Endothelial cell of hepatic sinusoid (primary cell): Measurements from ENCODE around the gene CAPN5.
"Not testable (repeated sequence)": the region's sequence is repeated elsewhere in the genome, so short reads cannot be mapped to it uniquely, and the experiment has no call there.

ENCODE experiments used
- in situ Hi-C: cut with HindIII; loops from 2 replicates; pipeline ENCODE4 v1.10.0; 2017; ENCODE audit warnings: low sequenced_read_pairs

The CAPN5 gene

DNA sequence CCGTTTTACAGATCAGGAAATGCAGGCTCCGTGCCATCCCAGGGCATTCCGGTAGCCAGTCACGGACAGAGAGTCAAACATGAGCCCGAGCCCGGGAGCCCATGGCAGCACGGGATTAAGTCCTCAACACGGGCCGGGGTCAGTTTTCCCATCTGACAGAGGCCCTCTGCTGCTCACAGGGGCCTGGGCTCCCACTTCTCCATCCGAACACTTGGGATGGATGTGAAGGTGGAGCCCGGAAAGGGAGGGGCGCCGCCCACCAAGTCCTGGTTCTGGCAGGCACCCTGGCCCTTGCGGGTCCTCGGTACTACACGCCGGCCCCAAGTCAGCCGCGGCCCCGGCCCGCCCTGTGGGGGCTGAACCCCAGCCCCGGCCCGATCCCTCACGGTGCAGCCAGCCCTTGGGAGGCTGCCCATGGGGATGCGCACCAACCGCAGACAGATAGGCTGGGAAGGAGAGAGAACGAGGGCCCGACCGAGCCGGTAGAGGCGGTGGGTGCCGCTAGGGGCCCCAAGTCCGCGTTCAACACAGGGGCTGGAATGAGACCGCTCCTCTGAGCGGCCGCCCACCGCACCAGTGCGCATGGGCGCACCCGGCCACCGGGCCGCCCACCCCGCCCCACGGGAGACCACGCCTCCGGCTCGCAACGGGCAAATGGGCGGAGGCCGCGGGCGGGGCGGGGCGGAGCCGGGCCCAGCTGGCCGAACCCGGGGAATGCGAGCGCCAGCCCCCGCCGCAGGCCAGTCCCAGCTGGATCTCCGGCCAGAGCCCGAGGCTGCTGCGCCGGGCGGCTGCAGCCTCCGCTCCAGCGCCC, at the start of gene CAPN5:
CAPN5 (plus strand) TSS at position 743 of the 814 bp plus-strand sequence. CDS start 17,916 bp downstream, outside the sequence.
- in situ Hi-C loops = no loop called here

DNA sequence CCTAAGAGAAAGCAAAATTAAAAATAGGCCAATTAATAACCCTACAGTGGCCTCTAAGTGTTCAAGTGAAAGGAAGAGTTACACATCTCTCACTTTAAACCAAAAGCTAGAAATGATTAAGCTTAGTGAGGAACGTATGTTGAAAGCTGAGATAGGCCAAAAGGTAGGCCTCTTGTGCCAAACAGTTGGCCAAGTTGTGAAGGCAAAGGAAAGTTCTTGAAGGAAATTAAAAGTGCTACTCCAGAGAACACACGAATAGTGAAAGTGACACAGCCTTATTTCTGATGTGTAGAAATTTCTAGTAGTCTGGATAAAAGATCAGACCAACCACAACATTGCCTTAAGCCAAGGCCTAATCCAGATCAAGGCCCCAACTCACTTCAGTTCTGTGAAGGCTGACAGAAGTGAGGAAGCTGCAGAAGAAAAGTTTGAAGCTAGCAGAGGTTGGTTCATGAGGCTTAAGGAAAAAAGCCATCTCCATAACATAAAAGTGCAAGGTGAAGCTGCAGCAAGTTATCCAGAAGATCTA, 48.3 kb upstream of the CAPN5 start:
- in situ Hi-C loops = not testable (repeated sequence)

DNA sequence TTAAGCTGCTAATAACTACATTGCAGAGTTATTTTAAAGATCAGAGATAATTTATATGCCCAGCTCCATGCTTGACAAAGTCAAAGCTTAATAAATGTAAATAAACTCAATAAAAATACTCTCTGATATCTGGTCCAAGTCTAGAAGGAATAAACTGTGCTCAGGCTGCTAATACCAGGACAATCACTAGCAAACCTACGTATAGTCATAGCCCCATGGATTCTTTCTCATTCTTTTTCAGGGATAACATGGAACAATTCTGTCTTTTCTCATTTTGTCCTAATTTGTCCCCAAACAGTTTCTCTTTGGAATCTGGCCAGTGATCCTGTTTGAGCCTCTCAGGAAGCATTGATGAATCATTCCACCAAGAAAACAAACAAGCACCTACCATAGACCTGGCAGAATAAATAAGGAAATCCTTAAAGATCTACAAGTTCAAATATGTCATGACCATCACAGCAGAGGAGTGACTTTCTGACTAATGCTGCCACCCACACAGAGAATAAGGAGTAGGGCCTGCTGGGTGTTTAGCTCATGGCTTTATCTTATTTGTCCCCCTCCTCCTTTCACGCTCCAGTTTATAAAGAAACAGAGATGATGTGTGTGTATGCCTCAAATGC, 46.7 kb upstream of the CAPN5 start:
- in situ Hi-C loops = no loop called here

DNA sequence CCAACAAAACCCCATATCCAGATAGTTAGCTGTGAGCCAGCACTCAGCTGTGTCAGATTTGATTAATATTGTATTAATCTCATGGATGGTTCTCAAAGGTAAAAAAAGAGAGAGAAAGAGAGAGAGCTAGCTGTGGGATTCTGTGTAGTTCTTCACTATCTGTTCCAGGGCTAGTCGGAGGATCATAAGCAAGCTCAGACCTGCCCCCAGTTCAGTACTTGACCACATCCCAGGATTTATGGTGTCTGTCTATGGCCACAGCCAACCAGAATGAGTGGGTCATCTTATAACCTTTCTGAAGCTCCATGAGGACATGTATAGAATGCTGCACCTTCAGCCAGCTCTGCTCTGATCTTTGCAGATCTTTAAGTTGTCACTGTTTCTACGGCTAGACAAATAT, 46.0 kb upstream of the CAPN5 start:
- in situ Hi-C loops = no loop called here

DNA sequence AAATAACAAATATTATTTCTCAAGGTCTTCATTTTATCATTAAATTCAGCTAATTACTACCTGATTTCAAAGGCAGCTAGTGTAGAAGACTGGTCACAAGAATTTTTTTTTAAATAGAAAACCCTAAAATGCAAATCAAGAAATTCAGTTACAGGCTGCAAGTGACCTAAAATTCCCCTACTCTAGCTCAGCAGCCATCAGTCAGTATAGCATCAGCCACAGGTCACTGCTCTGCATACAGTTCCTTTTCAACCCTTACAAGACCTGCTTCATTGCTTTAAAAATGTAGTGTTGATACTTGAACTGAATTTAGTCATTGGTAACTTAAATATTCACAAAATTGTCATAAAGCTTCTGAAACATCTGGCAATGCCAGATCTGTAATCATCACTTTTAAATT, 42.0 kb upstream of the CAPN5 start:
- in situ Hi-C loops = no loop called here

DNA sequence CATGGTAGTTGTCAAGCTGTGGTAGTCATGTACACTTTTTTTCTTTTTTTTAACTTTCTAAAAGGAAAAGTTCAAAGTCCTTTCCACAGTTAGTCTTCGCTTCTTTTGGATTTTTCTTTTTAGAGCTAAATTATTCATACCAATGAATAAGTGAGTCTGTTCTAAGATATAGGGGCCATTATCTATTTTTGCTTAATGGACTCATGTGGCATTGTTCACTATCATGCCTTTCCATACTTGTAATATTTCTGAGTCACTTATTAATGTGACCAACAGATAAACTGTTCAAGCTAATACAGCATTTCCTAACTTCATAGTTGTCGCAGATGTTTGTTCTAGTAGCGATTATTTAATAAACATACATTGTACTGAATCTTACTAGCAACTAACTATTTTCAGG, 40.5 kb upstream of the CAPN5 start:
- in situ Hi-C loops = no loop called here

DNA sequence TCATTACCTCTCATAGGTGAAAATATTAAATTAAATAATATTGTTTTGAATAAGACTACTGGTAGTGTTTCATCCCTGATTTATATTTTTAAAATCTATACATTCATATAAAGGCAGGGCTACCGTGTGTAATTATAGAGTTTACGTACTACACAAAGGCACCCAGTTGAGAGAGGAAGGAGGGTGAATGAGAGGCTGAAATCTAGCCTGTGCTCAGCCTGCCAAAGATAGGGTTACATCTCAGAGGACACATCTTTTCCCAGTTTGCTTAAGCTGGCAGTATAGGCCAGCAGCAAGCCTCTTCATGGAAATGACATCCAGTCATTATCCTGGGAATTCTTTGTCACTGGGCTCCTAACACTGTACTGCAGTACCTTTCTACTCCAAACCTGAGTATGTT, 40.0 kb upstream of the CAPN5 start:
- in situ Hi-C loops = no loop called here

DNA sequence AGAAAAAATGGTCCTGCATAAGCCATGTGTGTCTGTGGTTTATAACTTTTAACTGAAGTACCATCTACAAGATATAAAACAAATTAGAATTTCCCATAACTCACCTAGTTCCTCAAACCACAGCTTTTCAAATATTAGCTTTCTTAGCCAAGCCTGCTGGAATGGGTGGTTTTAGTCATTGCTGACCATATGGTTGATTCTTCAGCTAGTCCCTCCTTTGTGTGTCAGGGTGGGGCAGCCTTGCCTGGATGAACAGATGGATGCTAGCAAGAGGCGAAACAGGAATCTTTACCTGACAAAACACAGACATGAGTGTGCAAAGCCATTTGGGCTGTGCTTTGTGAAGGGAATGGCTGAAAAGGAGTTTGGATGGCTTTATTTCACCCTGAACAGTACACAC, 39.5 kb upstream of the CAPN5 start:
- in situ Hi-C loops = no loop called here

DNA sequence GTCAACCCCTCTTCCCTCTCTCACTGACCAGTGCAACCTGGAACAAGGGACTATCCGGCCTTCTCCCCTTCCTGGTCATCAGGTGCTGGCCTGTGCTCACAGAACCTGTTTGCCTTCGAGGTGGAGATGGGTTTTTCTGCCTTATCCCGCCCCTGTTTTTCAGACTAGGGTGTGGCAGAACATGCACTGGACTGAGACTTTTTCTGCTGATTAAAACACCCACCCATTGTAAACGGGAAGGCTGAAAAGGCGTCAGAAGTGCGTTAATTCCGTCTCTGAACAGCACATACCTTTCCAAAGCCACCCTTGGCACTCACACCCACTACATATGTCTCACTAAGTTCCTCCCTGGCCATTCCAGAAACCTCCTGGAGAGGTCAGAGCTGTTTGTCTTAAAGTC, 36.9 kb upstream of the CAPN5 start:
- in situ Hi-C loops = no loop called here

DNA sequence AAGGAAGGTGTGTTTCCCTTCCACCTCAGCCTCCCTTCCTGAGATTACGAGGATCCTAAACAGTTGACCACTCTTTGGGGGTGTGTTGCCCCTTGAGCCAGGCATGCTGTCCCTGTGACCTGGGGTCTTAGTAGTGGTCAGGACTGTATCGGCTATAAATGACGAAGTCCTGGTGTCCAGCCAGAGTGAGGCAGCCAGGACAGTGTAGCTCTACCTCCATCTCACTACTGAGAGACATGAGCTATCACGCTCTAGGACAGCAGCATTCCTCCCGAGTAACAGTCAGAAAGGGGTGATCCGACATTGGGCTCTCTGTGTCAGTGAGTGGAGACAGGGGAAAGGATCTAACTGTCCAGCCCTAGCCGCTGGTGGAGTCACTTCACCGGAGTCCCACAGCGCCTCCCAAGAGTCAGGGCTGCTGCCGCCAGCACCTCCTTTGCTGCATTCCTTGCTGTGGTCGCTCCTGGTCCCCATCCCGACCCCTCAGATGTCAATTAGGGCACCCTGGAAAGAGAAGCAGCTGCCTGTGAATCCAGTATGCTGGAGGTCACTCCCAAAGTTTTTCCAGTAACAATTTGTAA, 35.8 kb upstream of the CAPN5 start:
- in situ Hi-C loops = no loop called here

DNA sequence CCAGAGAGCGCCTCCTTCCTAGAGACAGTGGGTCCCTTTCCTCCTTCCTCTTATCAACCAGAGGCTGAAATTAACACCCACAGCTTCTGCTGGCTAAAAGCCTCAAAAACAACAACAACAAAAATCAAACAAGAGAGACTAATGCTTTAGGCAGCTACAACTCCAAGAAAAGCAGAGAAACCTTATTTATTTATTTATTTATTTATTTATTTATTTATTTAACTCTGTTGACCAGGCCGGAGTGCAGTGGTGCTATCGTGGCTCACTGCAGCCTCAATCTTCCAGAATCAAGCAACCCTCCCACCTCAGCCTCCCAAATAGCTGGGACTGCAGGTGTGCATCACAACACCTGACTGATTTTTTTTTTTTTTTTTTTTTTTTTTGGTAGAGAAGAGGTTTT, 35.2 kb upstream of the CAPN5 start:
- in situ Hi-C loops = no loop called here

DNA sequence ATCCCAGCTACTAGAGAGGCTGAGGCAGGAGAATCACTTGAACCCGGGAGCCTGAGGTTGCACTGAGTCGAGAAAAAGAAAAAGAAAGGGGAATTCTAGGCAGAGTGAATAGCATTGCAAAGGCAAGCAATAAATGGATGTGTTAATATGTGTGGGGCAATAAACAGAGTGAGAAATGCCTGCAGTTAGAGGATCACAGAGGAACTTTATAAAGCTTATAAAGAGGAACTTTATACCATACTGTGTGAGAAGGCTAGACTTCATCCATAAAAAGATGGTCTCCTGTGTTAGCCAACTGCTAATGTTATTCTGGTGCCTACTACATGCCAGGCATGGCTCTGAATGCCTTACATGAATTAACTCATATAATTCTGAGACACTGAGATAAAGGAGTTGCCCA, 31.7 kb upstream of the CAPN5 start:
- in situ Hi-C loops = loop anchor here (5.0 kb wide), 1 partner anchor 52 kb away; no protein-coding TSS in a partner anchor

DNA sequence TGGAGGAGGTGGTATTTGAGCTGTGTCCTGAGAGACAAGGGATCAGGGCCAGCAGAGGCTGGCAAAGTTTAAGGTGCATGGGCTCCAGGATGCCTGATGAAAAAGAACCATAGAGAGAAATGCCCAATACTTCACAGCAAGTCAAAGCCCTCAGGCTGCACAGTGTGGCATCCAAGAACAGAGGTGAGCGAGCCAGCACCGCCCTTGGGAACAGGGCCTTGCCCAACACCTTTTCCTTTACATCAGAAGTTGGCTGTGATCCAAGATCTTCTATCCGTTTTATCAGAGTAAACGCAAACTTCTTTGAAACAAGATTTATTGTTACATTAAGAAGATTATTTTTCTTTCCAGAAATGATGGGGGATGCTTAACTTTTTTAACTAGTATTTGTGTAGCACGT, 31.2 kb upstream of the CAPN5 start:
- in situ Hi-C loops = loop anchor here (5.0 kb wide), 1 partner anchor 52 kb away; no protein-coding TSS in a partner anchor

DNA sequence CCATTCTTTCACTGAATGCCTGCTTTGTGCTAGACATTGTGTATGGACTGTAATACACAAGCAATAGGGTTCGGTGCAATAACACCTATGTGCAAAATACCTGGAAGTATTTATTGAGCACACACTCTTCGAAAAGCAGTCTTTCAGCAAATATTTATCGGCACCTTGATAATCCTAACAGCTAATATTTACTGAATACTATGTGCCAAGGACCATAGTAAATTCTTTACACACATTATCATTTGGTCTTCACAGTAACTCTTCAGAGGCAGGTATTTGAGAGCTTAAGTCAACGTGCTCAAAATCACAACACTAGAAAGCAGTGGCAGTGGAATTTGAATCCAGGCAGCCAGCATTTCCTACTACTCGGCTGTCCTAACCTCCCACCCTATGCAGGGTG, 30.4 kb upstream of the CAPN5 start:
- in situ Hi-C loops = loop anchor here (5.0 kb wide), 1 partner anchor 51 kb away; no protein-coding TSS in a partner anchor

DNA sequence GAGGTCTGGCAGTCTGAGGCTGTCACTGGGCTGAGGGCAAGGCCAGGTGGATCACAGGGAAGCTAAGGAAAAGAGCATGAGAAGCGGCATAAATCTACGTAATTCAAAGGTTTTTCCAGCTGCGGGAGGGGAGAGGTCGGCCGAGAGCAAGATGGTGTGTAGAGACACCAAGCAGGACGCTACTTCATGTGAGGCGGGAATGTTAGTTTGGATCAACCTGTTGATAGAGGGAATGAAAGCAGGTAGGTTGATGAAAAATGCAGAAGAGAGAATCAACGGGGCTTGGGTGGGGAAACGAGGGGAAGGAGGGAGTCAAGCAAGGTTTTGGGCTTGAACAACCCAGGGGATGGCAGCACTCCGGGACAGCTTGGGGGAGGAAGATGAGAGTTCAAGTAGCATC, 29.7 kb upstream of the CAPN5 start:
- in situ Hi-C loops = loop anchor here (5.0 kb wide), 1 partner anchor 50 kb away; no protein-coding TSS in a partner anchor

DNA sequence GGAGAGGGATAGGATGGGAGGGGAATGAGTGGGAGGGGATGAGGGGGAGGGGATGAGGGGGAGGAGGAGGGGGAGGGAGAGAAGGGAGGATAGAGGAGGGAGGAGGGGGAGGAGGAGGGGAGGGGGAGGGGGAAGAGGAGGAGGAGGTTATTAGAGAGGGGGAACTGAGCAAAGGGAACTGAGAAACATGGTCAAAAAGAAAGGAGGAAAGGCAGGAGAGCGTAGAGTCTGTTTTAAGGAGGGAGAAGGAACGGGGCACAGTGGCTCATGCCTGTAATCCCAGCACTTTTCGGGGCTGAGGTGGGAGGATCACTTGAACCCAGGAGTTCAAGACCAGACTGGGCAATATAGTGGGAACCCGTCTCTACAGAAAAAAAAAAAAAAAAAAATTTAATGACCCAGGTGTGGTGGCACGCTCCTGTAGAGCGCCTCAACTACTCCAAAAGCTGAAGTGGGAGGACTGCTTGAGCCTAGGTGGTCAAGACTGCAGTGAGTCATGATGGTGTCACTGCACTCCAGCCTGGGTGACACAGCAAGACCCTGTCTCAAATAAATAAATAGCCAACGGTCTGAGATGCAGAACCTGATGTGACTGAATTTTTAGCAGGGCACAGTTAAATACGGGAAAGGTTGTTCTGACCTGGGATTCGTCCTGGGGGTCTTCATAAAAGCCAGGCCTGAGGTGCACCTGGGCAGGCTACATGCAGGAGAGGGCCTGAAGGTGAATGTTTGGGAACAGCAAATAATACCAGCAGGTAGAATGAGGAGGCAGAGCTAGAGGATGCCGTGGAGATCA, 28.5 kb upstream of the CAPN5 start:
- in situ Hi-C loops = loop anchor here (5.0 kb wide), 1 partner anchor 49 kb away; no protein-coding TSS in a partner anchor

DNA sequence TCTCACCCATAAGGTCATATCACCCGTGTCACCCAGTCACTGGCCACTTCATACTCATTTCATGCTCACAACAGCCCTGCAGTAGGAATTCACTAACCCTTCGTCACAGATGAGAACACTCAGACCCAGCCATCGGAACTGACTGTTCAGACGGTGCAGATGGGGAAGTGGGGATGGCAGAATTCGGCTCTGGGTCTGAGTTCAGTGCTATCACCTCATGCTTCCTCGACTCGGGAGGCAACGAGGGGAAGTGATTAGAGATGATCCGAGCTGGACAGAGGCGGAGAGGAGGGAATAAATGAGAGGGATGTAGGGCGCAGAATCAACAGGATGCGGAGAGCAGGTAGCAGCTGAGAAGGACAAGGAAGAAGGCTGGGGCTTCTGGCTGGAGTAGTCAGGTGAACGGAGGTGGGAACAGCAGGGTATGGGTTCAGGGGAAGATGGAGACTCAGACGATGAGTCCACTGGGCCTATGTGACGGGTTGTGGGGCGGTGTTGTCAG, 27.9 kb upstream of the CAPN5 start:
- in situ Hi-C loops = loop anchor here (5.0 kb wide), 1 partner anchor 48 kb away; no protein-coding TSS in a partner anchor

DNA sequence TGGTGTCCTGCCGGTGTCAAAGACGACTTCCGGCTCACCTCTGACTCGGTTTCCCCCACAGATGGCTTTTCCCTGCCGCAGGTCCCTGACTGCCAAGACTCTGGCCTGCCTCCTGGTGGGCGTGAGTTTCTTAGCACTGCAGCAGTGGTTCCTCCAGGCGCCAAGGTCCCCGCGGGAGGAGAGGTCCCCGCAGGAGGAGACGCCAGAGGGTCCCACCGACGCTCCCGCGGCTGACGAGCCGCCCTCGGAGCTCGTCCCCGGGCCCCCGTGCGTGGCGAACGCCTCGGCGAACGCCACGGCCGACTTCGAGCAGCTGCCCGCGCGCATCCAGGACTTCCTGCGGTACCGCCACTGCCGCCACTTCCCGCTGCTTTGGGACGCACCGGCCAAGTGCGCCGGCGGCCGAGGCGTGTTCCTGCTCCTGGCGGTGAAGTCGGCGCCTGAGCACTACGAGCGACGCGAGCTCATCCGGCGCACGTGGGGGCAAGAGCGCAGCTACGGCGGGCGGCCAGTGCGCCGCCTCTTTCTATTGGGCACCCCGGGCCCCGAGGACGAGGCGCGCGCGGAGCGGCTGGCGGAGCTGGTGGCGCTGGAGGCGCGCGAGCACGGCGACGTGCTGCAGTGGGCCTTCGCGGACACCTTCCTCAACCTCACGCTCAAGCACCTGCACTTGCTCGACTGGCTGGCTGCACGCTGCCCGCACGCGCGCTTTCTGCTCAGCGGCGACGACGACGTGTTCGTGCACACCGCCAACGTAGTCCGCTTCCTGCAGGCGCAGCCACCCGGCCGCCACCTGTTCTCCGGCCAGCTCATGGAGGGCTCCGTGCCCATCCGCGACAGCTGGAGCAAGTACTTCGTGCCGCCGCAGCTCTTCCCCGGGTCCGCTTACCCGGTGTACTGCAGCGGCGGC, 27.0 kb upstream of the CAPN5 start:
- in situ Hi-C loops = loop anchor here (5.0 kb wide), 1 partner anchor 48 kb away; no protein-coding TSS in a partner anchor

DNA sequence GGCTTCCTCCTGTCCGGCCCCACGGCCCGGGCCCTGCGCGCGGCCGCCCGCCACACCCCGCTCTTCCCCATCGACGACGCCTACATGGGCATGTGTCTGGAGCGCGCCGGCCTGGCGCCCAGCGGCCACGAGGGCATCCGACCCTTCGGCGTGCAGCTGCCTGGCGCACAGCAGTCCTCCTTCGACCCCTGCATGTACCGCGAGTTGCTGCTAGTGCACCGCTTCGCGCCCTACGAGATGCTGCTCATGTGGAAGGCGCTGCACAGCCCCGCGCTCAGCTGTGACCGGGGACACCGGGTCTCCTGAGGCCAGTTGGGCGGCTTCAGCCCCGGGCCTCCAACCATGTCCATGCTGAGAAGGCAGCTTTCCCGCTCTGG, 26.4 kb upstream of the CAPN5 start:
- in situ Hi-C loops = no loop called here
